MM.1S (cell line): ENCODE measurements around the gene RCHY1.

ENCODE experiments used
- DNase-seq: peaks from one replicate; pipeline ENCODE4 v3.0.0-alpha.2; 2015
- H2AFZ ChIP-seq: fragments of 300-600 bp; sonication (generic); 2 replicates; pipeline ENCODE4 v1.6.0; 2016; ENCODE audit warnings: antibody characterized with exemption, low read length
- H3F3A ChIP-seq: fragments of 300-600 bp; sonication (generic); 2 replicates; pipeline ENCODE4 v1.6.1; 2016; ENCODE audit warnings: mild to moderate bottlenecking, antibody characterized with exemption, low read length, moderate library complexity, mixed read lengths; ENCODE audit not compliant: insufficient read depth
- H3K27ac ChIP-seq: fragments of 300-600 bp; sonication (generic); 2 replicates; pipeline ENCODE4 v1.5.1; 2016; ENCODE audit warnings: mild to moderate bottlenecking, low read length
- H3K27me3 ChIP-seq: fragments of 300-600 bp; sonication (generic); replicated peaks from 2 replicates; pipeline ENCODE4 v1.6.0; 2016; ENCODE audit warnings: low read length; ENCODE audit not compliant: insufficient read depth
- H3K36me3 ChIP-seq: fragments of 300-600 bp; sonication (generic); replicated peaks from 2 replicates; pipeline ENCODE4 v1.6.1; 2016; ENCODE audit warnings: mild to moderate bottlenecking, low read length, mixed read lengths; ENCODE audit not compliant: insufficient read depth
- H3K4me1 ChIP-seq: fragments of 300-600 bp; sonication (generic); 2 replicates; pipeline ENCODE4 v1.6.1; 2016; ENCODE audit warnings: low read length, mixed read lengths
- H3K4me2 ChIP-seq: fragments of 300-600 bp; sonication (generic); 2 replicates; pipeline ENCODE4 v1.6.0; 2016; ENCODE audit warnings: low read depth, low read length
- H3K4me3 ChIP-seq: fragments of 300-600 bp; sonication (generic); 2 replicates; pipeline ENCODE4 v1.5.1; 2016; ENCODE audit warnings: low read length, mixed read lengths
- H3K79me2 ChIP-seq: fragments of 300-600 bp; sonication (generic); 2 replicates; pipeline ENCODE4 v1.6.1; 2016; ENCODE audit warnings: mixed run types, low read length, mixed read lengths
- H3K9ac ChIP-seq: fragments of 300-600 bp; sonication (generic); 2 replicates; pipeline ENCODE4 v1.6.1; 2016; ENCODE audit warnings: low read length, mixed read lengths
- H3K9me2 ChIP-seq: fragments of 300-600 bp; sonication (generic); replicated peaks from 2 replicates; pipeline ENCODE4 v1.6.1; 2016; ENCODE audit warnings: mild to moderate bottlenecking, low read length, mixed read lengths; ENCODE audit not compliant: insufficient read depth
- H3K9me3 ChIP-seq: fragments of 300-600 bp; sonication (generic); replicated peaks from 2 replicates; pipeline ENCODE4 v1.6.1; 2016; ENCODE audit warnings: mild to moderate bottlenecking, low read length, mixed read lengths; ENCODE audit not compliant: insufficient read depth
- H4K20me1 ChIP-seq: fragments of 300-600 bp; sonication (generic); 2 replicates; pipeline ENCODE4 v1.6.1; 2016; ENCODE audit warnings: mild to moderate bottlenecking, low read length, moderate library complexity, mixed read lengths; ENCODE audit not compliant: insufficient read depth
- CTCF ChIP-seq: fragments of 300-600 bp; sonication (generic); IDR thresholded peaks from 2 replicates; pipeline ENCODE4 v1.5.1; 2016; ENCODE audit warnings: antibody characterized with exemption, low read length, mixed read lengths
- EZH2 ChIP-seq: fragments of 300-600 bp; sonication (generic); optimal IDR thresholded peaks from 2 replicates; pipeline ENCODE3; 2017; ENCODE audit warnings: low read depth, mild to moderate bottlenecking, antibody characterized with exemption, low read length, mixed read lengths
- EZH2phosphoT487 ChIP-seq: fragments of 300-600 bp; sonication (generic); IDR thresholded peaks from 2 replicates; pipeline ENCODE4 v1.6.1; 2018; ENCODE audit warnings: antibody characterized with exemption, low read length

RCHY1 gene

GRCh38 chr4:75490155-75490554, 24.0 kb downstream of the RCHY1 start:
- H3K9me2 ChIP-seq, result no peaks in the 10 kb centered on the region
- no peaks in the 10 kb centered on the region for H3K79me2 ChIP-seq
- H4K20me1 ChIP-seq, result no peaks in the 10 kb centered on the region
- no peaks in the 10 kb centered on the region for H3K27me3 ChIP-seq
- no peaks in the 10 kb centered on the region for H3F3A ChIP-seq
- H3K4me3 ChIP-seq, result no peak overlapping the region
- peak; percentile 20; the same call in 1 of the 2 replicates for TF ChIP-seq CTCF
- no peak for TF ChIP-seq EZH2phosphoT487
- no peak overlapping the region for H3K9ac ChIP-seq
- H2AFZ ChIP-seq, result no peak overlapping the region
- no peaks in the 10 kb centered on the region for H3K9me3 ChIP-seq
- no peaks in the 10 kb centered on the region for H3K4me1 ChIP-seq
- H3K27ac ChIP-seq, result no peak overlapping the region
- peak; percentile 50 for DNase-seq
- no peak overlapping the region for H3K4me2 ChIP-seq
- no peaks in the 10 kb centered on the region; the same call in 1 of the 2 replicates for H3K36me3 ChIP-seq

- no peak overlapping the region for H3K4me3 ChIP-seq
- no peak overlapping the region for H3K4me2 ChIP-seq
- H3K9me2 ChIP-seq, result no peaks in the 10 kb centered on the region
- no peak overlapping the region for H3K27ac ChIP-seq
- no peak overlapping the region for H3K9ac ChIP-seq
- no peak for DNase-seq
- H3K36me3 ChIP-seq, result 0 out of 2 replicates have a peak, but pooled peaks cover 7% of the 10 kb centered on the region
- no peaks in the 10 kb centered on the region for H3K79me2 ChIP-seq
- no peaks in the 10 kb centered on the region for H4K20me1 ChIP-seq
- no peaks in the 10 kb centered on the region for H3F3A ChIP-seq
- H2AFZ ChIP-seq, result no peak overlapping the region
- H3K9me3 ChIP-seq, result no peaks in the 10 kb centered on the region
- no peaks in the 10 kb centered on the region for H3K27me3 ChIP-seq
- no peaks in the 10 kb centered on the region for H3K4me1 ChIP-seq
- no peak for TF ChIP-seq EZH2phosphoT487
- no peak for TF ChIP-seq EZH2
These were observed 30.0 kb downstream of the RCHY1 start for GRCh38 chr4:75484190-75484589.

GRCh38 chr4:75477201-75477600, 37.0 kb downstream of the RCHY1 start:
- Histone ChIP-seq H2AFZ (no peak overlapping the region), H3K27me3 (no peaks in the 10 kb centered on the region), H3K36me3 (0 out of 2 replicates have a peak, but pooled peaks cover 4% of the 10 kb centered on the region), H3K4me2 (no peak overlapping the region), H3F3A (no peaks in the 10 kb centered on the region), H3K9me2 (no peaks in the 10 kb centered on the region), H3K9ac (no peak overlapping the region), H4K20me1 (no peaks in the 10 kb centered on the region), H3K4me1 (no peaks in the 10 kb centered on the region), H3K27ac (no peak overlapping the region), H3K79me2 (no peaks in the 10 kb centered on the region), H3K4me3 (no peak overlapping the region), H3K9me3 (no peaks in the 10 kb centered on the region)
- no peak for TF ChIP-seq CTCF
- TF ChIP-seq EZH2, result no peak
- no peak for TF ChIP-seq EZH2phosphoT487
- no peak for DNase-seq

GRCh38 chr4:75470738-75471137, 43.5 kb downstream of the RCHY1 start:
- Histone ChIP-seq H3K9ac (no peak overlapping the region), H3K4me2 (no peak overlapping the region), H3K27ac (no peak overlapping the region), H3K9me2 (no peaks in the 10 kb centered on the region), H2AFZ (no peak overlapping the region), H3K36me3 (no peaks in the 10 kb centered on the region), H4K20me1 (no peaks in the 10 kb centered on the region), H3F3A (no peaks in the 10 kb centered on the region), H3K9me3 (no peaks in the 10 kb centered on the region), H3K4me3 (no peak overlapping the region), H3K4me1 (no peaks in the 10 kb centered on the region), H3K79me2 (no peaks in the 10 kb centered on the region), H3K27me3 (no peaks in the 10 kb centered on the region)
- no peak for DNase-seq
- no peak for TF ChIP-seq EZH2
- TF ChIP-seq CTCF, result no peak
- no peak for TF ChIP-seq EZH2phosphoT487
